ENCODE data around the gene ZBTB7C. TPM values are rescaled to one million over a fixed set of nuclear protein-coding genes. Genes with fewer than 3 reads are reported as not detected.

Gene ZBTB7C
- total and polyA plus RNA-seq, 2 experiments from 2014 or later: 2.3 to 5.5 TPM

- Histone ChIP-seq H3K27me3 (no peaks in the 10 kb centered on the region), H3K4me1 (ENCODE audit: low read depth) (peaks cover 5% of the 10 kb centered on the region), H3K27ac (no peak overlapping the region), H3K36me3 (no peaks in the 10 kb centered on the region), H3K4me3 (no peak overlapping the region), H3K9me3 (ENCODE audit: low read depth) (no peaks in the 10 kb centered on the region)
- TF ChIP-seq CTCF (IDR thresholded peaks at IDR 0.05; ENCODE audit: low read depth, low read length): no peak
- no peak for DNase-seq (ENCODE audit: low read depth in 1 of 2, low spot score in 1 of 2)
Observed at GRCh38 chr18:47986620-47987387, 422.4 kb downstream of the ZBTB7C start.

GRCh38 chr18:47985866-47986265 lies 423.3 kb downstream of the ZBTB7C start:
- no peaks in the 10 kb centered on the region for H3K36me3 ChIP-seq
- no peak for TF ChIP-seq CTCF (IDR thresholded peaks at IDR 0.05; ENCODE audit: low read depth, low read length)
- peaks cover 5% of the 10 kb centered on the region for H3K4me1 ChIP-seq (ENCODE audit: low read depth)
- no peaks in the 10 kb centered on the region for H3K27me3 ChIP-seq
- H3K4me3 ChIP-seq: no peak overlapping the region
- no peak for DNase-seq (ENCODE audit: low read depth in 1 of 2, low spot score in 1 of 2)
- H3K27ac ChIP-seq: no peak overlapping the region
- no peaks in the 10 kb centered on the region for H3K9me3 ChIP-seq (ENCODE audit: low read depth)

- H3K27ac ChIP-seq: no peak overlapping the region
- H3K36me3 ChIP-seq: no peaks in the 10 kb centered on the region
- no peak overlapping the region for H3K4me3 ChIP-seq
- no peaks in the 10 kb centered on the region for H3K27me3 ChIP-seq
- H3K9me3 ChIP-seq (ENCODE audit: low read depth): no peaks in the 10 kb centered on the region
- H3K4me1 ChIP-seq (ENCODE audit: low read depth): peaks cover 5% of the 10 kb centered on the region
- DNase-seq (ENCODE audit: low read depth in 1 of 2, low spot score in 1 of 2): no peak
- TF ChIP-seq CTCF (IDR thresholded peaks at IDR 0.05; ENCODE audit: low read depth, low read length): no peak
Observed at GRCh38 chr18:47984991-47985390, 424.2 kb downstream of the ZBTB7C start.

GRCh38 chr18:47983946-47984345 lies 425.2 kb downstream of the ZBTB7C start:
- Histone ChIP-seq H3K4me3 (no peak overlapping the region), H3K36me3 (no peaks in the 10 kb centered on the region), H3K27me3 (no peaks in the 10 kb centered on the region), H3K9me3 (ENCODE audit: low read depth) (no peaks in the 10 kb centered on the region), H3K4me1 (ENCODE audit: low read depth) (no peaks in the 10 kb centered on the region), H3K27ac (no peak overlapping the region)
- no peak for DNase-seq (ENCODE audit: low read depth in 1 of 2, low spot score in 1 of 2)
- TF ChIP-seq CTCF (IDR thresholded peaks at IDR 0.05; ENCODE audit: low read depth, low read length): no peak

GRCh38 chr18:47983055-47983454 lies 426.1 kb downstream of the ZBTB7C start:
- H3K4me1 ChIP-seq (ENCODE audit: low read depth): no peaks in the 10 kb centered on the region
- H3K27me3 ChIP-seq: no peaks in the 10 kb centered on the region
- DNase-seq (ENCODE audit: low read depth in 1 of 2, low spot score in 1 of 2): no peak
- no peak overlapping the region for H3K27ac ChIP-seq
- no peaks in the 10 kb centered on the region for H3K36me3 ChIP-seq
- H3K9me3 ChIP-seq (ENCODE audit: low read depth): no peaks in the 10 kb centered on the region
- no peak overlapping the region for H3K4me3 ChIP-seq
- TF ChIP-seq CTCF (IDR thresholded peaks at IDR 0.05; ENCODE audit: low read depth, low read length): no peak

Data from cardiac muscle cell (in vitro differentiated cells and primary cell).